Measurements from ENCODE around the gene HAGHL.

- TF ChIP-seq CTCF (IDR thresholded peaks at IDR 0.05) (no peak), ZFX (IDR thresholded peaks at IDR 0.05; ENCODE audit: borderline replicate concordance) (no peak)
Measured at GRCh38 chr16:740459-740763, 13.5 kb downstream of the HAGHL start.

All from 22Rv1 (cell line).